Glutamatergic neuron (in vitro differentiated cells): Measurements from ENCODE around the gene BCL11A. TPM values are rescaled to one million over a fixed set of nuclear protein-coding genes. Genes with fewer than 3 reads are reported as not detected.

ENCODE experiments used
- DNase-seq: peaks from one replicate; pipeline ENCODE4 v3.0.0; 2022
- H3K27ac Mint-ChIP-seq: one replicate; pipeline ENCODE4 v1.8.0; 2020; ENCODE audit warnings: mild to moderate bottlenecking, mixed read lengths, inconsistent platforms; ENCODE audit not compliant: unreplicated experiment
- H3K27me3 Mint-ChIP-seq: one replicate; pipeline ENCODE4 v1.8.0; 2020; ENCODE audit warnings: mild to moderate bottlenecking, moderate library complexity, mixed read lengths, inconsistent platforms; ENCODE audit not compliant: unreplicated experiment
- H3K36me3 Mint-ChIP-seq: one replicate; pipeline ENCODE4 v1.8.0; 2020; ENCODE audit warnings: mild to moderate bottlenecking, mixed read lengths, inconsistent platforms; ENCODE audit not compliant: unreplicated experiment
- H3K4me1 Mint-ChIP-seq: one replicate; pipeline ENCODE4 v1.8.0; 2020; ENCODE audit warnings: mild to moderate bottlenecking, low read depth, mixed read lengths, inconsistent platforms; ENCODE audit not compliant: unreplicated experiment
- H3K4me3 Mint-ChIP-seq: one replicate; pipeline ENCODE4 v1.8.0; 2020; ENCODE audit warnings: mild to moderate bottlenecking, mixed read lengths, inconsistent platforms; ENCODE audit not compliant: unreplicated experiment
- H3K9me3 Mint-ChIP-seq: one replicate; pipeline ENCODE4 v1.8.0; 2020; ENCODE audit warnings: mild to moderate bottlenecking, moderate library complexity, mixed read lengths, inconsistent platforms; ENCODE audit not compliant: unreplicated experiment
- total RNA-seq: library from RNA; stranded (reverse); fragmentation: NEBNext Ultra II Directional; extraction: Animal tissue kit (Norgen Biotek cat#: 25700); gene quantifications from one replicate; pipeline ENCODE4 v1.2.1, GENCODE V29; 2021; ENCODE audit not compliant: unreplicated experiment
- TF ChIP-seq, protein P1 (sequence below): fragments of 200-600 bp; sonication (generic); IDR thresholded peaks from one replicate; pipeline ENCODE4 v1.5.0; 2021; ENCODE audit not compliant: partially characterized antibody, unreplicated experiment

BCL11A gene
- total RNA-seq, 1 donor from 2014 or later = 29.1 TPM

DNA sequence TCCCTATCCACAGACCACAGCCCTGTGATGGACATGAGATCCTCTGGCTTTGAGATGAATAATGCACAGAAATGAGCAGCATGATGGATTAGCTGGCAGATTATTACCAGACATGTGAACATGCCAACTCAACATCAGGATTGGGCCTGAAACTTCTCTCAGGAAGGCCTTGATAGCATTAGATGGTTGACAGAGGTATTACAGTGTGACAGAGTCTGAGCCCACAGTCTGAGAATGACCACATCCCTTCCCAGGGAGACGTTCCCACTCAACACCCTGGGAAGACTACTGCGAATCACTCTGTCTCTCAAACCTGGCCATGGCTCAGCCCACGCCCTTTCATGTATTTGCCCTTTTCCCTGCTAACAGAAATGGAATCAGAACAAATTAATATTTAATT, 66.9 kb downstream of the BCL11A start:
- Mint-ChIP-seq H3K4me1 (peaks cover 17% of the 10 kb centered on the region), H3K27ac (no peak overlapping the region), H3K4me3 (no peak overlapping the region), H3K9me3 (peaks cover 1% of the 10 kb centered on the region), H3K36me3 (no peaks in the 10 kb centered on the region), H3K27me3 (peaks cover 2% of the 10 kb centered on the region)
- TF ChIP-seq, protein P1, sequence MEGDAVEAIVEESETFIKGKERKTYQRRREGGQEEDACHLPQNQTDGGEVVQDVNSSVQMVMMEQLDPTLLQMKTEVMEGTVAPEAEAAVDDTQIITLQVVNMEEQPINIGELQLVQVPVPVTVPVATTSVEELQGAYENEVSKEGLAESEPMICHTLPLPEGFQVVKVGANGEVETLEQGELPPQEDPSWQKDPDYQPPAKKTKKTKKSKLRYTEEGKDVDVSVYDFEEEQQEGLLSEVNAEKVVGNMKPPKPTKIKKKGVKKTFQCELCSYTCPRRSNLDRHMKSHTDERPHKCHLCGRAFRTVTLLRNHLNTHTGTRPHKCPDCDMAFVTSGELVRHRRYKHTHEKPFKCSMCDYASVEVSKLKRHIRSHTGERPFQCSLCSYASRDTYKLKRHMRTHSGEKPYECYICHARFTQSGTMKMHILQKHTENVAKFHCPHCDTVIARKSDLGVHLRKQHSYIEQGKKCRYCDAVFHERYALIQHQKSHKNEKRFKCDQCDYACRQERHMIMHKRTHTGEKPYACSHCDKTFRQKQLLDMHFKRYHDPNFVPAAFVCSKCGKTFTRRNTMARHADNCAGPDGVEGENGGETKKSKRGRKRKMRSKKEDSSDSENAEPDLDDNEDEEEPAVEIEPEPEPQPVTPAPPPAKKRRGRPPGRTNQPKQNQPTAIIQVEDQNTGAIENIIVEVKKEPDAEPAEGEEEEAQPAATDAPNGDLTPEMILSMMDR = no peak
- no peak for DNase-seq

DNA sequence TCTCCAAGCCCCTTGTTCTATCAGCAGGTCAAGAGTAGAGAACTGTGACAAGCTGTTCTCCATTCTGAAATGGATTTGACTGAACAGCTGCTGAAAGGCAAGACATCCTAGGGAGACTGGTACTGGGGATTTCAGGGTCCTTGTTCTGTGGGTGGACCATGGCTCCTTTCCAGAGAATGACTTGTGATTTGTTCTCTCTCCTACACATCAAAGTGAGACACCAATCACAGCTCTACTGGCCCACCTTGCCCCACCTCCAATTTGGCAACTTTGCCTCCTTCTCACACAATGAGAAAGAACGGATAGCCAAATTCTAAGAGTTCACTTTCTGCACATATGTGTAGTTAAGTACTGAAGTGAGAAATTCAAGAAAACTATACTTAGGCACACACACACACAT, 67.4 kb downstream of the BCL11A start:
- Mint-ChIP-seq H3K4me1 (peaks cover 17% of the 10 kb centered on the region), H3K36me3 (no peaks in the 10 kb centered on the region), H3K27me3 (peaks cover 2% of the 10 kb centered on the region)

DNA sequence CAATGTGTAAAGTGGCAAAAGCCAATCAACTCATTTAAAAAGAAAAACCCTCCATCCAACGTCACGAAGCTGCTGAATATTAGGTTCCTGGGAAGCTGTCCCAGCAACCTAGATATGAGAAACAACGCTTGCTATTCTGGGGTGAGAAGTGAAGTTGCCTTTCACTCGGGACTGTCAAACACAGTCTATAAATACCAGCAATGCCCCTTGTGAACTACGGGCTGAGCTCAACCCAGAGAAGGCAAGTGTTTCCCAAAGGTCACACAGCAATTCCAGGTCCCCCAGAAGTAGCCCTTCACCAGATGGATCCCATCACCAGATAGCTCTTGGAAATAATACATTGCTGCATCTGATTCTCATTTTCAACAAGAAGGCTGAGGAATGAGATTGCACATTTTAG, 67.9 kb downstream of the BCL11A start:
- Mint-ChIP-seq H3K9me3 (no peaks in the 10 kb centered on the region), H3K4me1 (peaks cover 17% of the 10 kb centered on the region), H3K4me3 (no peak overlapping the region), H3K27ac (no peak overlapping the region), H3K27me3 (peaks cover 2% of the 10 kb centered on the region), H3K36me3 (no peaks in the 10 kb centered on the region)
- DNase-seq = no peak
- TF ChIP-seq, protein P1 = no peak

More for the DNA sequence above, 67.4 kb downstream of the BCL11A start:
- no peak overlapping the region for H3K4me3 Mint-ChIP-seq
- DNase-seq = no peak
- peaks cover 1% of the 10 kb centered on the region for H3K9me3 Mint-ChIP-seq
- TF ChIP-seq, protein P1 = no peak
- no peak overlapping the region for H3K27ac Mint-ChIP-seq

DNA sequence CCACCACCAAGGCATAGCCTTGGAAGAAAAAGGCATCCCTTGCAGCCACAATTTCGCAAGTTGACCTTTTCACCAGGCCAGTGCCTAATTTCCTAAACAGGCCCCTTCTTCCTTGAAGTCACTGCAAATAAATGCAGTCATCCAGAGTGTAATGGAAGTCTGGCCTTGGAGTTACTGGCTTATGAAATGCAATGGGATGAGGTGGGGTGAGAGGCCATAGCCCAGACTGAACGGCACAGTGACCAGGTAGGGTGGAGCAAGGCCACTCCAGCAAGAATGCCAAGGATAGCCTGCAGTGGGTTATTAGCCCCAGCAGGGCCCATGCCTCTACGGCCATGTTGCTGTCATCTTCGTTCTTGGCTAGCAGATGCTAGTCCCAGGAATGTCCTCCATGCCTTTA, 68.4 kb downstream of the BCL11A start:
- Mint-ChIP-seq H3K36me3 (no peaks in the 10 kb centered on the region), H3K4me3 (no peak overlapping the region), H3K27me3 (peaks cover 2% of the 10 kb centered on the region), H3K9me3 (no peaks in the 10 kb centered on the region), H3K4me1 (peaks cover 17% of the 10 kb centered on the region), H3K27ac (no peak overlapping the region)
- TF ChIP-seq, protein P1 = no peak
- no peak for DNase-seq

DNA sequence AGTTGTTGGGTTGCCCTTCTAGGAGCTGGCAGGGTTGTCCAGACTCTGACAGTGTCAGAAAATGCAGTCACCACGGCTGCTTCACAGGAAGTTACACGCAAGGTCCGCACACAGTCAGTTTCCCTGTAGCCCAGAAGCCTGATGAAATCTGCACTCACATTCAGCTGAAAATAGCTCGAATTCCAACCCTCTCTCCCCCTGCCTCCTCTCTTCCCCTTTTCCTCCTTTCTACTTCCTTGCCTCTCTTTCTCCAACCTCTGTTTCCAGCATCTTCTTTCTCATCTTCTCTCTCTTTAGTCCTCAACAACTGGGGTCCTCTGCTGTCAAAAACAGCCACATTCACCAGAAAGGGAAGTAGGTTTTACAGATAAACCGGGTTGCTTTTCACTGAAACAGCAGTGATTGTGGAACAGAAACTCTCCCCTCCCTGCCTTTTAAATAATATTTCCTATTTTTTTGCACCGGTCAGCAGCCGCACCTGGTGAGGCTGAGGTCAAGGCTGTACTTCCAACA, 69.3 kb downstream of the BCL11A start:
- Mint-ChIP-seq H3K9me3 (peaks cover 2% of the 10 kb centered on the region), H3K36me3 (no peaks in the 10 kb centered on the region), H3K4me3 (no peak overlapping the region), H3K27ac (no peak overlapping the region), H3K4me1 (peaks cover 18% of the 10 kb centered on the region), H3K27me3 (peaks cover 2% of the 10 kb centered on the region)
- no peak for DNase-seq
- TF ChIP-seq, protein P1 = no peak
